Body of pancreas (tissue), 4 donors: ENCODE data around the gene TMEM181.

ENCODE experiments used
- POLR2A ChIP-seq, 3 donors: fragments of 450-650 bp; IDR thresholded peaks; one replicate each; pipeline ENCODE4 v1.6.1; 2016; ENCODE audit warnings: antibody characterized with exemption in 3 of 3, mild to moderate bottlenecking in 2 of 3
- TF ChIP-seq, protein P1 (sequence below), 7 experiments: fragments of 450-650 bp in 4 of 7; fragments of 200-600 bp in 3 of 7; sonication (generic) in 3 of 7; IDR thresholded peaks; one replicate each; pipeline ENCODE4 v1.5.1; 2016 to 2019; ENCODE audit warnings: antibody characterized with exemption in 7 of 7

DNA sequence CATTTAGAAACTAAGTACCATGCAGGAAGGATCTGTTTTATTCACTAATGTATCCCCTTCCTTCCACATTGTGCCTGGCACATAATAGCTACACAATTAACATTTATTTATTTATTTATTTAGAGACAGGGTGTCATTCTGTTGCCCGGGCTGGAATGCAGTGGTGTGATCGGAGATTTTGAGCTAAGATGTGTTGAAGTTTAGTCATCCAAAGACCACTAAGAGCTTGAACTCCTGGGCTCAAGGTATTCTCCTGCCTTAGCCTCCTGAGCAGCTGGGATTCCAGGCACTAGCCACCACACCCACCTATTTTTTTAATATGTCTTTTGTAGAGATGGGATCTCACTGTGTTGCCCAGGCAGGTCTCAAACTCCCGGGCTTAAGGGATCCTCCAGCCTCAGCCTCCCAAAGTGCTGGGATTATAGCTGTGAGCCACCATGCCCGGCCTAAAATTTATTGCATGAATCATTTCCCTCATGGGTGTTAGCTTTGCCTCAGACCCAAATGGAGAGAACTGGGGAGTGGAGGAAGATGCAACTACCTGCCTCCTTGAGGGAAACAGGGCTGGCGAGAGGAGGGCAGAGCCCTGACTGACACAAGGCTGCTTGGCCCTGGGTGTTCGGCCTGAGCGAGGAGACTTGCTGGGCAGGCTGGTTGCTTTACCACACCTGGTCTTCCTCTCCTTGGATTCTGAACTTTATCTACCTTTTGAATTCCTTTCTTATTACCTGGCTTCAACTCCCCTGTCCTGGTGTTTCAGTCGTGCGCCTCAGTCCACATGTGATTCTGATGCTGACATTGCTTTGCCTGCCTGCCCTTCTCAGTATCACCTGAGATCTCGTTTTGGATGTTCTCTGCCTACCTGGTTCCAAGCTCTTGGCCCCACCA lies 86.4 kb downstream of the TMEM181 start:
- TF ChIP-seq POLR2A (IDR thresholded peaks at IDR 0.05): no peak
- TF ChIP-seq, protein P1, sequence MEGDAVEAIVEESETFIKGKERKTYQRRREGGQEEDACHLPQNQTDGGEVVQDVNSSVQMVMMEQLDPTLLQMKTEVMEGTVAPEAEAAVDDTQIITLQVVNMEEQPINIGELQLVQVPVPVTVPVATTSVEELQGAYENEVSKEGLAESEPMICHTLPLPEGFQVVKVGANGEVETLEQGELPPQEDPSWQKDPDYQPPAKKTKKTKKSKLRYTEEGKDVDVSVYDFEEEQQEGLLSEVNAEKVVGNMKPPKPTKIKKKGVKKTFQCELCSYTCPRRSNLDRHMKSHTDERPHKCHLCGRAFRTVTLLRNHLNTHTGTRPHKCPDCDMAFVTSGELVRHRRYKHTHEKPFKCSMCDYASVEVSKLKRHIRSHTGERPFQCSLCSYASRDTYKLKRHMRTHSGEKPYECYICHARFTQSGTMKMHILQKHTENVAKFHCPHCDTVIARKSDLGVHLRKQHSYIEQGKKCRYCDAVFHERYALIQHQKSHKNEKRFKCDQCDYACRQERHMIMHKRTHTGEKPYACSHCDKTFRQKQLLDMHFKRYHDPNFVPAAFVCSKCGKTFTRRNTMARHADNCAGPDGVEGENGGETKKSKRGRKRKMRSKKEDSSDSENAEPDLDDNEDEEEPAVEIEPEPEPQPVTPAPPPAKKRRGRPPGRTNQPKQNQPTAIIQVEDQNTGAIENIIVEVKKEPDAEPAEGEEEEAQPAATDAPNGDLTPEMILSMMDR (IDR thresholded peaks at IDR 0.05): no peak
